GM12872 (cell line): Measurements from ENCODE around the gene PDE6D.

Source experiments
- CTCF ChIP-seq: IDR thresholded peaks from 3 replicates; pipeline ENCODE4 v1.5.1; 2011; ENCODE audit warnings: low read depth, mild to moderate bottlenecking, low read length, moderate library complexity; ENCODE audit not compliant: insufficient read depth

Gene PDE6D

DNA sequence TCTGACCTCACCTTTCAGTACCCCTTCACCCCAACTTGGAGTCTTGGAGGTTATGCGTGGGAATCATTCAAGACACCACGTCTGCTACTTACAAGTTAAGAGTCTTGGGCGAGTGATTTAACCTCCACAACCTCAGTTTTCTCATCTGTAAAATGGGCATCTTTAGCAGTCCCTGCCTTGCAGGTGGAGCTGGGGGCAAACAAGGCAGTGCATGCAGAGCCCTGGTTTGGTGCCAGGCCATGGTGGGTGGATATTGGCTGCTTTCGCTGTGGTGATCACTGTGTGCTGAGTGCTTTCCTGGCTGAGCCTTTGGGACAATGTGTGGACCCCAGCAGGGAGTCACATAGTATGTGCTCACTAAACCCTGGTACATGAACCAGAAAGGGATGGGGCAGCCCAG, 93.1 kb downstream of the PDE6D start:
- no peak for TF ChIP-seq CTCF

DNA sequence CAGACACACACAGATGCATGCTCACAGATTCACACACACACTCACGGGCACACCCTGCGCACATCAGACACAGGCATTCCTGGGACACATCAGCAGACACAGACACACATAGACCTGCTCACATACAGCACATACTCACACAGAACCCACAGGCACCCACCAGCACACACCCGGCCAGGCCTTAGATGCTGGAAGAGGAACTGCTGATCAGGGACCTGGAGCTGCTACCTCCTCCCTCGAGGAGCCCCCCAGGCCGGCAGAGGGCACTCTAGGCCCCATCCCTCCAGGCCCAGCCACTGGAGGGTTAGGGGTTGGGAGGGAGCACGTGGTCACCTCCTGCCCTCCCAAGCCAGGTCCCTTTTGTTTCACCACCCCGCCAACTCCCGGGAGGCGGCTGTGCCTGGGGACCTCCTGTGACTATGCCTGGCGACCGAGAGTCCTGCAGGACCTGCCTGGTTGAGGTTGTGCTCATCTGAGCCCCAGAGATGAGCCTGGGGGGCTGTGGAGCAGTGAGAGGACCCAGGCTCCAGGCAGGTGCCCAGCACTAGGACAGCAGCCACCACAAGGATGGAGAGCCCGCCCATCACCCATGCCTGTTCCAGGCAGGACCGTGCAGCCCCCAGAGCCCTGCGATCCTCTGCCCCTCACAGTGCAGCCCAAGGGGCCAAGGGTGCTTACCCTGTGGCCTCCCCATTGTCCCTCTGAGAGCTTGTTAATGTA, 93.8 kb downstream of the PDE6D start:
- TF ChIP-seq CTCF = peak; percentile 88

DNA sequence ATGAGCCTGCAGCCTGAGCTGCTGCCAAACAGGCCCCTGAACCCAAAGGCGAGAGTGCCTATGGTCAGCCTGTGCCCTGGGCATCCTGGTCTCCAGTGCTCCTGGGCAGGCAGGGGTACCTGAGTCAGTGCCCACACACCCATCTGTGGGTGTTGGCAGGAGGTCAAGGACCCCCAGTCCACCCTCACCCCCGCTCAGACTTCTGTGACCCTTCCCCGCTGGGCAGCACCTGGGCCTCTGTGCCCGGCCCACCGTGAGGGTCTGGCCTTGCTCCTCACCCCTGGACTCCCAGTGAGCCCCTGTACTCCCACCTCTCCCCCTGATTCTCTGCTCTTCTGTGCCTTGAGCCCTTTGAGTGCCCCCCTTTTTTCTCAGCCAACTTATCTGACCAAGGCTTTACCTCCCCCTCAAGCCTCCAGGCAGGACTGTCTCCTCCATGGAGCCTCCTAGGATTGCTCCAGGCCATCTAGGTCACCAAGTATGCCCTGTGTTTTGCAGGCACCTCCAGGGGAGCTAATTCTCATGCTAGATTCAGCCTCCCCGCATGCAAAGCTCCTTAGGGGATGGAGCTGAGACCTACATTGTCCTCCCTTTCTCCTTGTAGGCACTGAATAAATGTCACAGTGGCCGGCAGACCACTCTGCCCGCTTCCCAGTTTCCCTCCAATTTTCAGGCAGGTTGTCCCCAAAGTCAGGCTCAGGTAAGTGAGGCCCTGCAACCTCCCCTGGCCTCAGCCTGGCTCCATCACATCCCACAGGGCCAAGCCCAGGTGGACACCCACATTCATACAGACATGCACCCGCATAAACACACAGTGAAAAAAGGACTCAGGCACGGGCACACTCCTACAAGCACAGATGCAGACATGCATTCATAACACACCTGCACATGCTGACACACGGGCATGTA, 94.6 kb downstream of the PDE6D start:
- no peak for TF ChIP-seq CTCF

- peak; percentile 54 for TF ChIP-seq CTCF
Observed at GRCh38 chr2:231685349-231686191, 95.5 kb downstream of the PDE6D start.

- TF ChIP-seq CTCF = no peak
Observed at GRCh38 chr2:231684314-231685223, 96.5 kb downstream of the PDE6D start.

- no peak for TF ChIP-seq CTCF
Observed at GRCh38 chr2:231683292-231684235, 97.5 kb downstream of the PDE6D start.
